Glomerular visceral epithelial cell (primary cell): ENCODE results near the gene RPUSD1.

Experiments used
- DNase-seq: peaks from one replicate; pipeline ENCODE4 v3.0.0-alpha.2; 2016; ENCODE audit errors: extremely low spot score

Gene RPUSD1

DNA sequence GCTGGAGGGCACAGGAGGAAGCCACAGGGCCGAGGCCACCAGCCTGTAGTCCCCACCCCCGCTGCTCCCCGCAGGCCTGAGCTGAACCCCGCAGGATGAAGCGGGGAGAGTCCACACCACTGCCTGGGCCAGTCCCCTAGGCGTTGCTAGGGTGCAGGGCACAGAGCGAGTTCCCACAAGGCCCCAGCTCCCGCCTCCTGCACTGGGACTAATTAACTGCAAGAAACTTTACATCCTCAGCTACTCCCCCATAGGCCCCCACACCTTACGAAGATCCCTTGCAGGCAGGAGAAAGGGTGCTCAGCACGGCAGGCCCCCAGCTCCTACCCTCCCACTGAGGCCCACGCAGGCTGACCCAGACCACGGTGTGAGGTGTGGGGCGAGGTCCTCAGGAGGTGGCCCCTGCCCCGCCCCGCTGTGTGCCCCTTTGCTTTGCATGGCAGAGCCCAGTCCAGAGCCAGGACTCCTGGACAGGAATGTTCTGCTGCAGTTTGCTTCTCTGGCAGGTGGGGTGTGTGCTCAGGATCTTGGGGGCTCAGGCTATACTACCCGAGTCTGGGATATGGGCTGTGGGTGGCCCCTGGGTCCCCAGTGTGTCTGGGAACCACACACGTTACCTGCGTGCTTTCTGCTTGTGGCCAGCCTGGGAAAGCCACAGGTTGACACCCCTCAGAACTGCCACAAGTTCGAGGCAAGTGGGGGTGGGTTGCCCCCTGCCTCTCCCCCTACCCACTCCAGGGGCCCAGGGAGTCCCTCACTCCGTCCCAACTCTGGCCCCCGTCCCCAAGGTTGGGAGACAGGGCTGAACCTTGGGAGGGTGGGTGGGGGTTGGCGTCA, 11.1 kb upstream of the RPUSD1 start:
- DNase-seq: no peak

DNA sequence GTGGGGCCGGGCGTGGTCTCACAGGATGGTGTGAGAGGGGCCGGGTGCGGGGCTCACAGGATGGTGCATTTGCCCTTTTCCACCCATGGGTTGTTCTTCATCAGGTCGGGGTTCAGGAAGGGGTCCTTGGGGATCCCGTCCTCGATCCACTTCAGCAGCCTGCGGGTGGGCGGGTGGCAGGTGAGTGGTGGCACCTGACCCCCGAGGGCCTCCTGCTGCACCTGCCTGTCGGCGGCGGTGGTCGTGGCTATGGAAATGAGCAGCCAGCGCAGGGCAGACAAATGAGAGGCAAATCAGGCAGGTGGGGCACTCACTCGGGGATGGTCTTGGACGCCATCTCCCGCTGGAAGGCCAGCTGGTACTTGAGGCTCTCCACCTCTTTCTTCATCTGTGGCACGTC, 10.5 kb upstream of the RPUSD1 start:
- DNase-seq: no peak

- DNase-seq: no peak
Measured at GRCh38 chr16:797686-798085, 9.5 kb upstream of the RPUSD1 start.

- no peak for DNase-seq
Measured at GRCh38 chr16:797120-797420, 8.9 kb upstream of the RPUSD1 start.

DNA sequence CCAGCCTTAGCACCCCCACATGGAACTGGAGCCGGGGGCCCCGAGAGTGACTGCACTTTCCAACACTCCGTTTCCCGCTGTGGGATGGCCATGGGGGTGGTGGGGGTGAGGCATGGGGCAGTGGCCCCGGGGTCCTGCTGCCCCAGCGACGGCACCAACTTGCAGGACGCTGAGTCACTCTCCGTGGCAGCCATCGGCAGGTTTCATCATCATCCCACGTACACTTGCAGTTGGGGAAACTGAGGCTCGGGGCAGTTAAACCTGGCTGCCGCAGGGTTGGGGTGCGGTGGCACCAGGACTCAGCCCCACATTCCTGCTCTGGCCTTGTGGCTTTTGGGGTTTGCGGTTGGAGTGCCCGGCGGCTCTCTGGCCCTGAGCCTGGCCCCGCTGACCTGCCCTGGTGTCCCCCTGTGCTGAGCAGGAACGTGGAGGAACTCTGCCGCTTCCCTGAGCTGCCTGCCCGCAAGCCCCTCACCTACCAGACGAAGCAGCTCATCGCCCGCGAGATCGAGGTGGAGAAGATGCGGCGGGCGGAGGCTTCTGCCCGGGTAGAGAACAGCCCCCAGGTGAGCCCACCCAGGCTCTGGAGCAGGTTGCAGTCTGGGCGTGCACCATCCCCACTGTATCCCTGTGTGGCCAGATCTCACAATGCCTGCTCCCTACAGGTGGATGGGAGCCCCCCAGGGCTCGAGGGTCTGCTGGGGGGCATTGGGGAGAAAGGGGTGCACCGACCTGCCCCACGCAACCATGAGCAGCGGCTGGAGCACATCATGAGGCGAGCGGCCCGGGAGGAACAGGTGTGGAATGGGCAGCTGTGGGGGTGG, 8.3 kb upstream of the RPUSD1 start:
- DNase-seq: no peak

- no peak for DNase-seq
Measured at GRCh38 chr16:795580-796229, 7.5 kb upstream of the RPUSD1 start.

- no peak for DNase-seq
Measured at GRCh38 chr16:794853-795466, 6.8 kb upstream of the RPUSD1 start.

DNA sequence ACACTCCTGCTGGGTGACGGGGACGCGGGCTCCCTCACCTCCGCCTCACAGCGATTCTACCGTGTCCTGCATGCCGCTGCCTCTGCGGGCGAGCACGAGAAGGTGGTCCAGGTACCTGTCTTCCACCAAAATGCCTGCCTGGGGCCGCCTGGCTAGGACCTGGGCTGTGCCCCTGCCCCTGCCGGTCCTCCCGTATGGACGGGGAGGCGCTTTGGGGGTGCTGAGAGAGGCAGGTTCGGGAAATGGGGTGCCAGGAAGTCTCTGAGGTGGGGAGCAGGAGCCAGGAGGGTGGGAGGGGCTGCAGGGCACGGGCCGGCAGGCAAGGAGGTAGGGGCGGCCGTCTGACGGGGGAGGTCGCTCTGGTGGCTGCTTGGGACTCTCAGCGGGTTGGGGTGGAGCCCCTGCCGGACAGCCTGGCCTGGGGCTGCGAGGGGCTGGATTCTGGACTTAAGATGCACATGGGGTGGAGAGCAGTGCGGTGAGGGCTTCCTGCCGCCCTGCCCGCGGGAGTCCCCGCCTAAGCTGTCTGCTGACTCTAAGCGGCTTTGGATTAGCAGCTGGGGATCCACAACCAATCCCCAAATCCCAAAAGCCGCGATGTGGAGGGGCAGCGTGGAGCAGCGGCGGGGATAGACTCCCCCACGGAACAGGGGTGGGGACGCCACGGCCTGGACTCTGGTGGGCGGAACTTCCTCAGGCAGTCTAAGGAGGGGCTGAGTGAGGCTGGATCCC, 6.1 kb upstream of the RPUSD1 start:
- no peak for DNase-seq

DNA sequence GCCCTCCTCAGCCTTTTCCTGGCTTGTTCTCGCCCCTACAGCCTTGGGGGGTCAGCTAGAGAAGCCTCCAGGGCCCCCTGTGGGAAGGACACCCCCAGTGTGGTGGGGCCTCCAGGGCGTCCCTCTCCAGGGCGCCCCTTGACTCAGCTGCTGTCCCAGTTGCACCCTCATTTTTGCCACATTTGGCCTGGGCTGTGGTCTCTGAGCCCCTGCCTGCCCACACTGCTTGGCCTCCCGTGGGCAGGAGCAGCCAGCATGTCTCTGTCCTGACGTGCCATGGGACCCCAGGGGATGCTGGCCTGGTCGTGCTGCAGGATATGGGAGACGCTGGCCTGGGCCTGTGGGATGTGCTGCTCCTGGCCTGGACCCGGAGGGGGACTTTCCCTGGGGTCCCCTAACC, 5.2 kb upstream of the RPUSD1 start:
- DNase-seq: no peak

- DNase-seq: no peak
Measured at GRCh38 chr16:792221-792995, 4.2 kb upstream of the RPUSD1 start.

DNA sequence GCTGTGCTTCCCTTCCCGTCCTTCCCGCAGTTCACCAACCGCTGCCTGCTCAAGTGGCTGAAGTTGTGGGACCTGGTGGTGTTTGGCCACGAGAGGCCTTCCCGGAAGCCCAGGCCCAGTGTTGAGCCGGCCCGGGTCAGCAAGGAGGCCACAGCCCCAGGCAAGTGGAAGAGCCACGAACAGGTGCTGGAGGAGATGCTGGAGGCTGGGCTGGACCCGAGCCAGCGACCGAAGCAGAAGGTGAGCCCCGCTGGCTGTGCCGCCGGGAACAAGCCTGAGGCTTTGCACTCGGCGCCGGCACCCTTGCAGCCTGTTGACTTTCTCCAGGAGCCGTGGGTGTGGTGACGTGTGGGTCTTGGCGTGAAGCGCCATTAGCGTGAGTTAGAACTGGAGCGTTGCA, 3.0 kb upstream of the RPUSD1 start:
- no peak for DNase-seq

GRCh38 chr16:790086-790485, 1.9 kb upstream of the RPUSD1 start:
- no peak for DNase-seq

DNA sequence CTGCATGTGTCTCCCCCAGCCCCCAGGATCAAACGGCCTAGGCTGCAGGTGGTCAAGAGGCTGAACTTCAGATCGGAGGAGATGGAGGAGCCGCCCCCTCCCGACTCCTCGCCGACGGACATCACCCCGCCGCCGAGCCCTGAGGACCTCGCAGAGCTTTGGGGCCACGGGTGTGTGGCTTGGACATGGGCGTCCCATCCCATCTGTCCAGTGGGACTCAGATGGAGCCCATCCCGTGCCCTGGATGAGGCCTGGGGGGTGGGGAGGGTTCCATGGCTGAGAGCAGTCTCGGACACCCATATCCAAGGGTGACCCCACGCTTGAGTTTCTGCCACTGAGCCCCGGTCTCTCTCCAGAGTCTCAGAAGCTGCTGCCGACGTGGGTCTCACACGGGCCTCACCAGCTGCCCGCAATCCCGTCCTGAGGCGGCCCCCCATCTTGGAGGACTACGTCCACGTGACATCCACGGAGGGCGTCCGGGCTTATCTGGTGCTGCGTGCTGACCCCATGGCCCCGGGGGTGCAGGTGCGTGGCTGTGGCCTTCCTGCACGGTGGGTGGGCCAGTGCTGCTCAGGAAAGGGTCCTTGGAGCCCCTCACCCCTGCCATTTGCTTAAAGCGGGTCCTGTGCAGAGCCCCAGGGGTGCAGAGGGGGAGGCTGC, 1.1 kb upstream of the RPUSD1 start:
- DNase-seq: no peak

GRCh38 chr16:788399-789126, 382 bp upstream of the RPUSD1 start, which contains the start of gene CHTF18:
Gene CHTF18, plus strand, starts transcription at chr16:788620. Its CDS starts 65 bp downstream, at chr16:788685.
- DNase-seq: peak; percentile 94

- DNase-seq: no peak
Measured at GRCh38 chr16:787321-787966, 737 bp downstream of the RPUSD1 start.

- DNase-seq: peak; percentile 56
Measured at GRCh38 chr16:785563-786535, 2.3 kb downstream of the RPUSD1 start.

DNA sequence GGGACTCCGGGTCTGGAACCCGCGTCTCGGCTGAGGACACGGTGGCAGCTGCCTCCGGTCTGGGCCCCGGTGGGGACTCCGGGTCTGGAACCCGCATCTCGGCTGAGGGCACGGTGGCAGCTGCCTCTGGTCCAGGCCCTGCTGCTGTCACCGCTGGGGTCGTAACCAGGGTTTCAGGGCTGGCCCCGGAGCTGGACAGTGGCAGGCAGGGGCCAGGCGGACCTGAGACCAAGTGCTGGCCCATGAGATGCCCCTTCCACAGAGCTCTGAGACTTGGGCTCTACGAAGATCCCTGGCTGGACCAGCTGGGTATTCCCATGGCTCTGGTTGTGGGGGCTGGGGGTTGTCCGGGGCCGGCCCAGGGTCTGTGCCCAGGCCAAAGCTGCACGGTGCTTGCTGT, 3.8 kb downstream of the RPUSD1 start:
- DNase-seq: no peak
